CD4-positive, alpha-beta T cell treated with Interleukin-6 at 100 ng/mL for 8 hours (primary cell): ENCODE results near the gene SYF2.
A peak's percentile ranks its signal among the peaks of the same experiment; 100 is the strongest.
"Not testable (repeated sequence)": the region's sequence is repeated elsewhere in the genome, so short reads cannot be mapped to it uniquely, and the experiment has no call there.

Experiments used
- DNase-seq: peaks from one replicate; pipeline ENCODE4 v3.0.0-alpha.2; 2020; ENCODE audit warnings: mixed read lengths, low spot score

Gene SYF2

GRCh38 chr1:25206201-25206600 is 26.1 kb downstream of the SYF2 start:
- DNase-seq, result no peak

DNA sequence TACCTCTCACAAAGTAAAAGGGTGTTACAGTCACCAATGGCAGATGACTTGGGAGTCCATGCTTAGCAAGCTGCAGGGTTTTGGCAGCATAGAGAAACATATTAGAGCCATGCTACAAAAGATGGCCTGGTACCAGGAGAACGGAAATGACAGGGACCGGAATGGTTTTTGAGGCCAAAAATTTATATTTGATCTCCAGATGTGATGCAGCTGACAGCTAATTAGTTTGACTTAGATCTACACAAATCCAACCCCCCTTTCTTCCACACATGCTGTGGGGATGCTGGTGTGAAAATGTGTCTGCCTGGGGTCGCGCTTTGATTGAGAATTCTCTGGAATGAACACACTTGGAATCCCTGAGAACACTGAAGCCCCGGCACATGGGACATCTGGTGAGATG is 26.5 kb downstream of the SYF2 start:
- no peak for DNase-seq

DNA sequence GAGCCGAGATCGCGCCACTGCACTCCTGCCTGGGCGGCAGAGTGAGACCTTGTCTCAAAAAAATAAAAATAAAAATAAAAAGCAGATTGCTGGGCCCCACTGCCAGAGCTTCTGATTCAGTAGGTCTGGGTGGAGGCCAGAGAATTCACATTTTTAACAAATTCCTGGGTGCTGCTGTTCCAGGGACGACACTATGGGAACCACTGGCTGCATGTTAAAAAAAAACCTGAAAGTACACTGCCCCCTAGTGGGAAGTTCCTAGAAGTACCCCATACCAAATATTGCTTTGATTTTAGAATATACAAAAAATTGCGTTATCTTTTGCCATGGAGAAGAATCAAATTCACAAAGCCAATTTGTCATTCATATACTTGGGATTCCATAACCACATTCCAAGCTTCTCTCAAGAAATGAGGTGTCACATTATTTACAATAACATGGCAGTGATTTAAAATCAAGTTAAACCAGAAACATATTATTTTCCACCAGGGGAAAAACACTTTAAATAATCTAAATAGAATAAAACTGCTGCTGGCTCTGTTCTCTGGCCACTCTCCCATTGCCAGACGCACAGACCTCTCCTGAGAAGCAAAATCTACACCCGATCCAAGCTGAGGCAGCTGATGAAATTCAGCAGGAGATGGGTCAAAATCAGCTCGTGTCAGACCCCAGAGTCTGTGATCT is 27.4 kb downstream of the SYF2 start:
- DNase-seq, result peak; percentile 42

DNA sequence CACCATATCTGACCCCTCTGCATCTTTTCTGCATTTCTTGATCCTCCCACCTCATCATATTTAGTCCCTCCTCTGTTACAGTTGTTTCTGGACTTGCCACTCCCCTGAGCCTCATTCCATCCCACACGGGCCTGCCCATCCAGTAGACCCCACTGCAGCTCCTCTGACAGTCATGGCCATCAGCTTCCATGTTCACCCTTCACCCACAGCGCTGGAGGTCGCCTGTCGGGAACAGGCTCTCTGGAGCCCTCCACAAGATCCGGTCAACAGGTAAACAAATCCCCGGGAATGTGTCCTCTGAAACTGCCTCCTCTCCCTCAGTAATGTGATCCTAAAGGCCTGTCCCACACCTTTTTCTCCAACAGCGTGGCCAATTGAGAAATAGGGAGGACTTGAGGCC is 31.3 kb downstream of the SYF2 start:
- no peak for DNase-seq

DNA sequence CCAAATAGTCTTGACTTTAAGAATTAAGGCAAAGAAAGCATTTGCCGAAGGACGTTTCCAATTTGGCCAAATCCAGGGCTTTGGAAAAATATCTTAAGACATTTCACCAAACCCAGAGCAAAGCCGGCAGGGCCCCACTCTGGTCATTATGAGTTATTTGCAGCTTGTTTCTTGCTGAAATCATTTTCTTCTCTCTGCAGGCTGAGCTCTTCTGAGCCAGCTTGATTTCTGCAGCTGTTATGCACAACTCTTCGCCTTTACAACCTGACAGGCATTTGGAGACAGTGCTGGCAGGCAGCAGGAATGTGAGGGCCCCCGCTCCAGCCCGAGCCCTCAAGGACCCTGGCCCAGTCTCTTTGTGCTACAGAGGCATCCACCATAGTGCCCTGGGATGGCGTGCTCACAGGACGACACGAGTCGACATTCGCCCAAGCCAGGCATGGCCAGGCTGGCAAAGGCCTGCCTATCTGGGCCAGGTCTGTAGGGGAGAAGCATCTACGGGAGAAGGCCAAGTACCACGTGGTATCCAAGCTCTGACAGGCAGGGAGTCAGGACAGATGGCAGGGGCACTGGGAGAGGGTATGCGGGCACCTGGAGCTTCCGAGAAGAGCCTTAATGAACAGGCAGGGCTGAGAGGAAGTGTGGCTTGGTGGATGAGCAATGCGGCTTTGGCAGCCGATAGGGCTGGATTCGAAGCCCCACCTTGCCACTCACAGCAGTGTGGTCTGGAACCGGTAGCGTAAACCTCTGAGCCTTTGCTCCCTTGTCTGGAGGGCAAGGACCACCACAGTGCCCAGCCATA is 32.3 kb downstream of the SYF2 start:
- DNase-seq, result no peak

- no peak for DNase-seq
These were observed 33.5 kb downstream of the SYF2 start for GRCh38 chr1:25198663-25199252.

DNA sequence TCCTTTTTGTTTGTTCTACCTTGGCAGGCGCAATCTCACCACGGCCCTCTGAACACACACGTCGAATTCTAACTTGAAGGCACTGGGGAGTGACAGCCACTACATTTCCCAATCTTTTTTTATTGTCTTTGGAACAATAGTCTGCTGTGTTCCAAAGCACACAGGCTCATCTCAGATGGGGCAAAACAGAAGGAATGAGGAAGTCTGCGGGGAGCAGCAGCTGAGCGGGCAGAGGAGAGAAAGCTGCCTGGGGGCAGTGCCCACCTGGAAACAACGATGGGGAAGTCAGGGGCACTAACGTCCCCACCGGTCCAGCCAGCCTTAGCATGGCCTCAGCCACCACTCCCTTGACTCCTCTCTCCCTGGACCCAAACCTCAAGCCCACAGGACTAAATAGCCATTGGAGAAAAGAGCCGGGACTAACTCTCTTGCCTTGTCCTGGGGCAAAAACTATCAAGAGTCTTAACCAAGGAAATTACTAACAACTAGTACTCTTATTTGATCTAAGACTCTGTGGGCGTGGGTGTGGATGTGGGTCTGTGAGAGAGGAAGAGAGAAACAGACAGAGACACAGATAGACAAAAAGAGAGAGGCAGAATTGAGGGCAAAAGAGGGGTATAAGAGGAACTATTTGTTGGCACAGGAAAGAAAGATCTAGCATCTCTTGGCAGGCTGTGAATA is 34.2 kb downstream of the SYF2 start:
- no peak for DNase-seq

GRCh38 chr1:25197235-25197975 is 34.9 kb downstream of the SYF2 start:
- no peak for DNase-seq

DNA sequence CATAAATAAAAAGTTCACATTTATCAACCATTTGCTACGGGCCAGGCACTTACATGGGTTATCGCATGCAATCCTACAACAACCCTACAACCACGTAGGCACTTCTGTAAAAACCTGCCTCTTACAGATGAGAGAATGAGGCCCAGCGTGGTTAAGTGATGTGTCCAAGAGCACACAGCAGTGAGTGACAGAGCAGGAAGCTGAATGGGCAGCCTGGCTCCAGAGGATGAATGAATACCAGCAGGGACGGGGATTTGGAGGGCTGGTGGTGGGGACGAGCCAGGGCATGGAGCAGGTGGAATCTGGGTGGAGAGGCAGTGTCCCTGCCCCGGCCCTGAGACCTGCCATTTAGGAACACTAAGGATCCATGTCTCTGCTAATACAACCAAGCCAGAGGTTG is 35.5 kb downstream of the SYF2 start:
- DNase-seq, result no peak

DNA sequence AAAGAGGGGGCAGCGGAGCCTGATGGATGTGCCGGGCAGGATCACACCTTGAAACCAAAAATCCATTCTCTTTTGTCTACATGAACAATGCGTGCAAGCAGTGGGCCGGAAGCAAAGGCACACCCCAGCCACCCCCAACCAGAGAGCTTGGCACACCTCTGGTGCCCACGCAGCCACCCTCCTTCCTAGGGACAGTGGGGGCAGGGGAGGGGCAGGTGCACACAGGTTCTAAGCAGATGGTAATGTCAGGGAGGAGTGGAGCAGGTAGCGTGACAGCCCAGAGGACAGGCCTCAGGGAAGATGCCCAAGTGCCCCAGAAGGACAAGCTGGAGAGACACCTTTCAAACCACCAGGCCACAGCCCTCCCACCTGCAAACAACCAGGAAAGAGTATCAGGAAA is 36.5 kb downstream of the SYF2 start:
- DNase-seq, result no peak

DNA sequence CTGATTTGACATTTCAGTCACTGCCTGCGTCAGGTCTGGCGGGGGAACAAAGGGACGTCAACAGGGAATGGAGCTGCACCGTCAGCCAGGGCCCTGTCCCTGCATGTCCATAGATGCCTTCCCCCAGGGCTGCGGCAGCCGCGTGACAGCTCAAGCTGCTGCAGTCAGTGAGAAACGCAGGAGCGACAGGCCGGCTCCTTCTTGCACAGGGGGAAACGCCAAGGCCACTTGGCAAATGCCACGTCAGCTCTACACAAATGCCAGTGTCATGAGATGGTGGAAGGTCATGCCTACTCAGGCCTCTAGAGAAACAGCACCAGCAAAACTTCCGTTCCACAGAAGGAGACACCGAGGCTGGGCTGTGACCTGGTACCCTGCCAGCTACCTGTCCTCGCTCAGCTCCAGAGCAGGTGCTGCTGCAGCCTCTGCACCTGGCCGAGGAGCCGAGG is 37.7 kb downstream of the SYF2 start:
- DNase-seq, result no peak

DNA sequence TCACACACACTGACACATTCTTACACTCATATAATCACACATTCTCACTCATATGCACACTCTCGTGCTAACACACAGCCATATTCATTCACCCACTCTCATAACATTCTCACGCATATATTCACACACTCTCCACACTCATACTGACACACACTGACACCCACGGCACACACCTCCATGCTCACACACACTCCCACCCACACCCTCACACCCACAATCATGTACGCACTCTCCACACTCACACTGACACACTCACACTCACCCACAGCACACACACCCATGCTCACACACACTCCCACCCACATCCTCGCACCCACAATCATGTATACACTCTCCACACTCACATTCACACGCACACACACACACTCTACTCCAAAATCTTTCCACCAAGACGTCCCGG is 38.2 kb downstream of the SYF2 start:
- DNase-seq, result no peak

DNA sequence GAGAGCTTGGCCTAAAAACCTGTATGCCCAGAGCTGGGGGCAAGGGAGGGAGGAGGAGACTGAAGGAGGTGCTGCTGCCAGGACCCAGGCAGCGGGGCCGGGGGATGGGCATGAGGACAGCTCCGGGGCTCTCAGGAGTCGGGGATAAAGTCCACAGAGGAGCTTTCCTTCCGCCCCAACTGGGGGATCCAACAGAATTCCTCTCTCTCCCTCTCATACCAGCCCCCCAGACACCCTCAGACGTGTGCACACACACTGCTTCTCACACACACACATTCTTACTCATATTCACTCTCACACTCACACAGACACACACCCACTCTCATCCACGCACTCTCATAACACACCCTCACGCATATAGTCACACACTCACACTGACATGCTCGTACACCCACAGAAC is 39.1 kb downstream of the SYF2 start:
- no peak for DNase-seq

DNA sequence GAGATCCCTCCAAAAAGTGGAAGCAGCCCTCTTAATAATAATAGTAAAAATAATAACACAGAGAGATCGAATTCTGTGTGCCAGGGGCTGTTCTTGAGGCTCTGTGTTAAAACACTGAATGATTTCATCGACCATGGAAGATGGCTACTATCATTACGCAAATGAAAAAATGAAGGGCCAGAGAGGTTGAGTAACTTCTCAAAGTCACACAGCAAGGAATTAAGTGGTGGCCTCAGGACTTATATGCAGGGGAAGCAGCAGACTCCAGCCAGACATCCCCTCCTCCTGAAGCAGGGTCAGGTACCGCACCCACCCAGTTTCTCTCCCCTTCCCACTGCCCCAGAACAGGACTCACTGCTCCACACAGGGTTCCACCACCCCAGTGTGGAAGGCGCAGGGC is 40.1 kb downstream of the SYF2 start:
- no peak for DNase-seq

- DNase-seq, result no peak
These were observed 42.0 kb downstream of the SYF2 start for GRCh38 chr1:25190260-25190659.

DNA sequence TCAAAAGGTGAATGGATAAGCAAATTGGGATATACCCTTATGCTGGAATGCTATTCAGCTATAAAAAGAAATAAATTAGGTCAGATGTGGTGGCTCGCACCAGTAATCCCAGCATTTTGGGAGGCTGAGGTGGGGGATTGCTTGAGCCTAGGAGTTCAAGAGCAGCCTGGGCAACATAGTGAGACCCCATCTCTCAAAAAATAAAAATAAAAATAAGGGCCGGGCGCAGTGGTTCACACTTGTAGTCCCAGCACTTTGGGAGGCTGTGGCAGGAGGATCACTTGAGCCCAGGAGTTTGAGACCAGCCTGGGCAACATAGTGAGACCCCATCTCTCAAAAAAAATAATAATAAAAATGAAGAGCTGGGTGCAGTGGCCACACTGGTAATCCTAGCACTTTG is 44.4 kb downstream of the SYF2 start:
- DNase-seq, result not testable (repeated sequence)

GRCh38 chr1:25187077-25187476 is 45.2 kb downstream of the SYF2 start:
- no peak for DNase-seq

GRCh38 chr1:25186161-25187007 is 45.9 kb downstream of the SYF2 start:
- no peak for DNase-seq

- no peak for DNase-seq
These were observed 46.7 kb downstream of the SYF2 start for GRCh38 chr1:25185409-25186160.
